PC-9 (cell line): ENCODE measurements around the gene CPPED1. TPM values are rescaled to one million over a fixed set of nuclear protein-coding genes. Genes with fewer than 3 reads are reported as not detected.

Experiments used
- BruUV-seq: library from RNA; stranded (reverse); fragments of 400-500 nt; replicated peaks from 2 replicates; lab custom pipeline; 2021; lab: Mats Ljungman, UMichigan
- CTCF ChIA-PET: fragments of 300-600 bp; sonication (Branson Sonifier 250); formaldehyde crosslinking; loops from one replicate; lab custom pipeline; 2022; ENCODE audit warnings: antibody characterized with exemption; lab: Charles Lee
- POLR2A ChIA-PET: fragments of 300-600 bp; sonication (Branson Sonifier 250); formaldehyde crosslinking; loops from one replicate; lab custom pipeline; 2022; ENCODE audit warnings: antibody characterized with exemption; ENCODE audit not compliant: unreplicated experiment; lab: Charles Lee
- DNase-seq, 2 experiments: peaks; one replicate each; pipeline versions ENCODE4 v3.0.0 to v3.0.0-alpha.2; 2015 to 2022; ENCODE audit warnings: mixed read lengths in 1 of 2
- H2AFZ ChIP-seq: fragments of 200-600 bp; sonication (generic); 2 replicates; pipeline ENCODE4 v1.8.1; 2017; ENCODE audit warnings: antibody characterized with exemption
- H3F3A ChIP-seq: fragments of 200-600 bp; sonication (generic); 2 replicates; pipeline ENCODE4 v1.8.1; 2017; ENCODE audit warnings: antibody characterized with exemption, mild to moderate bottlenecking, low read depth; ENCODE audit not compliant: insufficient read depth
- H3K27ac ChIP-seq: fragments of 200-600 bp; sonication (generic); 2 replicates; pipeline ENCODE4 v1.6.1; 2016; ENCODE audit warnings: mixed run types
- H3K27me3 ChIP-seq: fragments of 200-600 bp; sonication (generic); 2 replicates; pipeline ENCODE4 v1.6.1; 2016; ENCODE audit warnings: low read depth, mixed run types; ENCODE audit not compliant: insufficient read depth
- H3K36me3 ChIP-seq: fragments of 200-600 bp; sonication (generic); 2 replicates; pipeline ENCODE4 v1.6.1; 2016; ENCODE audit warnings: low read depth, mixed run types
- H3K4me1 ChIP-seq: fragments of 200-600 bp; sonication (generic); replicated peaks from 2 replicates; pipeline ENCODE4 v1.6.1; 2016; ENCODE audit warnings: mixed run types; ENCODE audit not compliant: insufficient read depth
- H3K4me2 ChIP-seq: fragments of 200-600 bp; sonication (generic); 2 replicates; pipeline ENCODE4 v1.6.1; 2017; ENCODE audit warnings: mixed run types
- H3K4me3 ChIP-seq: fragments of 200-600 bp; sonication (generic); 2 replicates; pipeline ENCODE4 v1.6.1; 2016; ENCODE audit warnings: mixed run types
- H3K79me2 ChIP-seq: fragments of 200-600 bp; sonication (generic); 2 replicates; pipeline ENCODE4 v1.6.1; 2017; ENCODE audit warnings: low read depth, mixed run types
- H3K9me2 ChIP-seq: fragments of 200-600 bp; sonication (generic); 2 replicates; pipeline ENCODE4 v1.8.1; 2017; ENCODE audit warnings: mild to moderate bottlenecking; ENCODE audit not compliant: insufficient read depth
- H3K9me3 ChIP-seq: fragments of 200-600 bp; sonication (generic); 2 replicates; pipeline ENCODE4 v1.8.1; 2016; ENCODE audit warnings: low read depth; ENCODE audit not compliant: insufficient read depth
- H4K20me1 ChIP-seq: fragments of 200-600 bp; sonication (generic); 2 replicates; pipeline ENCODE4 v1.8.1; 2017; ENCODE audit not compliant: insufficient read depth
- CTCF ChIP-seq: fragments of 200-600 bp; sonication (generic); conservative IDR thresholded peaks from 2 replicates; pipeline ENCODE4 v1.6.1; 2017; ENCODE audit warnings: mixed run types, antibody characterized with exemption, mild to moderate bottlenecking, moderate library complexity
- EZH2 ChIP-seq: fragments of 200-600 bp; sonication (generic); IDR thresholded peaks from 2 replicates; pipeline ENCODE4 v1.8.0; 2017; ENCODE audit warnings: antibody characterized with exemption, low read depth
- intact Hi-C: fragments of 100-400 bp; cut with micrococcal nuclease; formaldehyde crosslinking; loops from one replicate; pipeline ENCODE4 v1.10.0; 2022; ENCODE audit not compliant: unreplicated experiment
- total RNA-seq: library from RNA; stranded (reverse); gene quantifications from 2 replicates; pipeline ENCODE4 v1.2.3, GENCODE V29; 2021

Gene CPPED1
- total RNA-seq, 1 experiment from 2014 or later: 66.9 TPM

- Histone ChIP-seq H3K27me3 (no peaks in the 10 kb centered on the region), H3K27ac (no peak overlapping the region), H3F3A (no peaks in the 10 kb centered on the region), H2AFZ (no peak overlapping the region), H3K36me3 (no peaks in the 10 kb centered on the region), H3K4me3 (no peak overlapping the region), H4K20me1 (no peaks in the 10 kb centered on the region), H3K4me2 (no peak overlapping the region), H3K4me1 (no peaks in the 10 kb centered on the region), H3K9me2 (no peaks in the 10 kb centered on the region), H3K9me3 (no peaks in the 10 kb centered on the region), H3K79me2 (no peaks in the 10 kb centered on the region)
- no peak for DNase-seq
- no TSS peak for BruUV-seq
- intact Hi-C loops: no loop called here
- CTCF ChIA-PET: no interaction called here
- POLR2A ChIA-PET: no interaction called here
- no peak for TF ChIP-seq CTCF
- TF ChIP-seq EZH2: no peak
Measured at GRCh38 chr16:12708266-12708665, 95.4 kb downstream of the CPPED1 start.

GRCh38 chr16:12706628-12707027 lies 97.1 kb downstream of the CPPED1 start:
- Histone ChIP-seq H3K27ac (no peak overlapping the region), H4K20me1 (no peaks in the 10 kb centered on the region), H2AFZ (no peak overlapping the region), H3F3A (no peaks in the 10 kb centered on the region), H3K4me2 (no peak overlapping the region), H3K79me2 (no peaks in the 10 kb centered on the region), H3K4me1 (no peaks in the 10 kb centered on the region), H3K36me3 (no peaks in the 10 kb centered on the region), H3K9me2 (no peaks in the 10 kb centered on the region), H3K9me3 (no peaks in the 10 kb centered on the region), H3K27me3 (no peaks in the 10 kb centered on the region), H3K4me3 (no peak overlapping the region)
- intact Hi-C loops: no loop called here
- no TSS peak for BruUV-seq
- POLR2A ChIA-PET: no interaction called here
- DNase-seq: no peak
- TF ChIP-seq CTCF (no peak), EZH2 (no peak)
- CTCF ChIA-PET: no interaction called here

- ChIA-PET POLR2A (no interaction called here), CTCF (no interaction called here)
- H3K9me2 ChIP-seq: no peaks in the 10 kb centered on the region
- no peak overlapping the region for H3K4me2 ChIP-seq
- intact Hi-C loops: no loop called here
- DNase-seq: no peak
- no peaks in the 10 kb centered on the region for H4K20me1 ChIP-seq
- TF ChIP-seq EZH2: no peak
- no peak for TF ChIP-seq CTCF
- H2AFZ ChIP-seq: no peak overlapping the region
- no peaks in the 10 kb centered on the region for H3K79me2 ChIP-seq
- no peak overlapping the region for H3K4me3 ChIP-seq
- H3K36me3 ChIP-seq: no peaks in the 10 kb centered on the region
- no peak overlapping the region for H3K27ac ChIP-seq
- BruUV-seq: no TSS peak
- H3K27me3 ChIP-seq: no peaks in the 10 kb centered on the region
- no peaks in the 10 kb centered on the region for H3F3A ChIP-seq
- no peaks in the 10 kb centered on the region for H3K9me3 ChIP-seq
- H3K4me1 ChIP-seq: no peaks in the 10 kb centered on the region
Measured at GRCh38 chr16:12704492-12705111, 99.1 kb downstream of the CPPED1 start.
